Epithelial cell of proximal tubule (primary cell): ENCODE results near the gene TEX55. TPM values are rescaled to one million over a fixed set of nuclear protein-coding genes. Genes with fewer than 3 reads are reported as not detected.
"Not testable (repeated sequence)": the region's sequence is repeated elsewhere in the genome, so short reads cannot be mapped to it uniquely, and the experiment has no call there.

ENCODE experiments used
- DNase-seq: peaks from one replicate; pipeline ENCODE4 v3.0.0-alpha.2; 2011; ENCODE audit warnings: low read depth
- H3K4me3 ChIP-seq: 2 replicates; pipeline ENCODE4 v1.5.1; 2011; ENCODE audit warnings: low read depth, mild to moderate bottlenecking, low read length
- total RNA-seq: library from RNA; depleted of rRNA; stranded (reverse); fragments of >200 nt; gene quantifications from 2 replicates; pipeline ENCODE4 v1.2.3, GENCODE V29; 2015
- TF ChIP-seq, protein P1 (sequence below): conservative IDR thresholded peaks from 2 replicates; pipeline ENCODE4 v1.5.1; 2012; ENCODE audit warnings: low read depth, mild to moderate bottlenecking, low read length

The TEX55 gene
- total RNA-seq, 1 donor from 2014 or later: 0.06 TPM

DNA sequence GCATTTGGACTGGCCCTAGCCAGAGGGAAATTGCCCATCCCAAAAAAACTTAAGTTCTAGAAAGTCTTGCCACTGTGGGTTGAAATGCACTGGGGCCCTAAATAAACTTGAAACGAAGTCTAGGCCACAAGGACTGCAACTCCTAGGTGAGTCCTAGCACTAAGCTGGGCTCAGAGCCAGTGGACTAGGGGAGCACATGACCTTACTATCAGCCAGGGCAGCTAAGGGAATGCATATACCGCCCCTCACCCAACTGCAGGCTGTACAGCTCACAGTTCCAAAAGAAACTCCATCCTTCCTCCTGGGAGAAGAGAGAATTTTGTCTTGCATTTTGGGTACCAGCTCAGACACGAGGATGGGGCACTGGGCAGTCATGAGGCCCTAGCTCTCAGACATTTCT is 23.6 kb upstream of the TEX55 start:
- H3K4me3 ChIP-seq: no peak overlapping the region
- no peak for DNase-seq
- TF ChIP-seq, protein P1, sequence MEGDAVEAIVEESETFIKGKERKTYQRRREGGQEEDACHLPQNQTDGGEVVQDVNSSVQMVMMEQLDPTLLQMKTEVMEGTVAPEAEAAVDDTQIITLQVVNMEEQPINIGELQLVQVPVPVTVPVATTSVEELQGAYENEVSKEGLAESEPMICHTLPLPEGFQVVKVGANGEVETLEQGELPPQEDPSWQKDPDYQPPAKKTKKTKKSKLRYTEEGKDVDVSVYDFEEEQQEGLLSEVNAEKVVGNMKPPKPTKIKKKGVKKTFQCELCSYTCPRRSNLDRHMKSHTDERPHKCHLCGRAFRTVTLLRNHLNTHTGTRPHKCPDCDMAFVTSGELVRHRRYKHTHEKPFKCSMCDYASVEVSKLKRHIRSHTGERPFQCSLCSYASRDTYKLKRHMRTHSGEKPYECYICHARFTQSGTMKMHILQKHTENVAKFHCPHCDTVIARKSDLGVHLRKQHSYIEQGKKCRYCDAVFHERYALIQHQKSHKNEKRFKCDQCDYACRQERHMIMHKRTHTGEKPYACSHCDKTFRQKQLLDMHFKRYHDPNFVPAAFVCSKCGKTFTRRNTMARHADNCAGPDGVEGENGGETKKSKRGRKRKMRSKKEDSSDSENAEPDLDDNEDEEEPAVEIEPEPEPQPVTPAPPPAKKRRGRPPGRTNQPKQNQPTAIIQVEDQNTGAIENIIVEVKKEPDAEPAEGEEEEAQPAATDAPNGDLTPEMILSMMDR: no peak

DNA sequence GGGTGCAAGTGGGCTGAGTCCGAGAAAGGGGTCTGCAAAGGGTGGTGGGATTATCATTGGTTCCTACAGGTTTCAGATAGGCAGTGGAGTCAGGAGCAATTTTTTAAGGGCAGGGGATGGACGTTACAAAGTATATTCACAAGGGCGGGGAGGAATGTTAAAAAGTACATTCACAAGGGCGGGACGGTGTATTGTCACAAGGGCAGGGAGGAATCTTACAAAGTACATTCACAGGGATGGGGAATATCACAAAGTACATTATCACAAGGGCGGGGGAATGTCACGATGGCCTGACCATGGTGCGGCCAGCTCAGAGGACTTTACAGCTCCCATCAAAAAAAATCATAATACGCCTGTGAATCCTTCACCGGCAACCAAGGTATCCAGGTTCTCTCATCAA is 20.6 kb upstream of the TEX55 start:
- H3K4me3 ChIP-seq: no peak overlapping the region
- DNase-seq: no peak
- TF ChIP-seq, protein P1: no peak

GRCh38 chr3:119125742-119126504 is 20.0 kb upstream of the TEX55 start:
- TF ChIP-seq, protein P1: no peak
- no peak overlapping the region for H3K4me3 ChIP-seq
- DNase-seq: no peak

DNA sequence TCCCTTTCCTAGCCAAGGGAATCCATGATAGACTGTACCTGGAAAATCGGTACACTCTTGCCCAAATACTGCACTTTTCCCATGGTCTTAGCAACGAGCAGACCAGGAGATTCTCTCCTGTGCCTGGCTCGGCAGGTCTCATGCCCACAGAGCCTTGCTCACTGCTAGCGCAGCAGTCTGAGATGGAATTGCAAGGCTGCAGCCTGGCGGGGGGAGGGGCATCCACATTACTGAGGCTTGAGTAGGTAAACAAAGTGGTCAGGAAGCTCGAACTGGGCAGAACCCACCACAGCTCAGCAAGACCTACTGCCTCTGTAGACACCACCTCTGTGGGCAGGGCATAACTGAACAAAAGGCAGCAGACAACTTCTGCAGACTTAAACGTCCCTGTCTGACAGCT is 15.7 kb upstream of the TEX55 start:
- not testable (repeated sequence) for H3K4me3 ChIP-seq, DNase-seq

DNA sequence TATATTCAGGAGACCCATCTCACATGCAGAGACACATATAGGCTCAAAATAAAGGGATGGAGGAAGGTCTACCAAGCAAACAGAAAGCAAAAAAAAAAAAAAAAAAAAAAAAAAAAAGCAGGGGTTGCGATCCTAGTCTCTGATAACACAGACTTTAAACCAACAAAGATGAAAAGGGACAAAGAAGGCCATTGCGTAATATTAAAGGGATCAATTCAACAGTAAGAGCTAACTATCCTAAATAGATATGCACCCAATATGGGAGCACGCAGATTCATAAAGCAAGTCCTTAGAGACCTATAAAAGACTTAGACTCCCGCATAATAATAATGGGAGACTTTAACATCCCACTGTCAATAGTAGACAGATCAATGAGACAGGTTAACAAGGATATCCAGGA is 13.7 kb upstream of the TEX55 start:
- H3K4me3 ChIP-seq, DNase-seq: not testable (repeated sequence)

DNA sequence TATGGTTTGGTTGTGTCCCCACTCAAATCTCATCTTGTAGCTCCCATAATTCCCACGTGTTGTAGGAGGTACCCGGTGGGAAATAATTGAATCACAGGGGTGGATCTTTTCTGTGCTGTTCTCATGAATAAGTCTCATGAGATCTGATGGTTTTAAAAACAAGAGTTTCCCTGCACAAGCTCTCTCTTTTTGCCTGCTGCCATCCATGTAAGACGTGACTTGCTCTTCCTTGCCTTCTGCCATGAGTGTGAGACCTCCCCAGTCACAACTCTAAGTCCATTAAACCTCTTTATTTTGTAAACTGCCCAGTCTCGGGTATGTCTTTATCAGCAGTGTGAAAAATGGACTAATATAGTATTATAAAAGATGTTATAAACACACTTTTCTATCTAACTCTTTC is 6.6 kb upstream of the TEX55 start:
- DNase-seq, H3K4me3 ChIP-seq: not testable (repeated sequence)

GRCh38 chr3:119140466-119140865 is 5.5 kb upstream of the TEX55 start:
- TF ChIP-seq, protein P1: no peak
- DNase-seq: no peak
- H3K4me3 ChIP-seq: no peak overlapping the region

DNA sequence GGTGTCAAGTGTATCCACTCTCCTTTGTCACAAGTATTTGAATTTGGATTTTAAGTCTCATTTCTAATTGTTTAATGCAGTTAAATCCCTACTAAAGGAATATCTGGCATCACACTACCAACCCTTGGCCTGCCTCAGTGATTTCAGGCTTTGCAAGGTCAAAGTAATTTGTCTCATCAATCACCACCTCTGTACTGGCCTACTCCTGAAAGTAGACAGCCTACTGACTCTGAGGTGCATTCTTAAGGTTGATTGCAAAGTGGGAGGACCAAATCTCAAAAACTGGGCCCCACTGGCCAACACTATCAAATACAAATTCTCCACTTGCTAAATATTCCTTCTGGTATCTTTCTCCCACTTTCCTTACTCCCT is 851 bp upstream of the TEX55 start:
- TF ChIP-seq, protein P1: no peak
- no peak overlapping the region for H3K4me3 ChIP-seq
- DNase-seq: no peak
